Left lung (tissue), 10 donors: Measurements from ENCODE around the gene ADAM10. TPM values are rescaled to one million over a fixed set of nuclear protein-coding genes. Genes with fewer than 3 reads are reported as not detected.

Source experiments
- ATAC-seq: fragments of 200-7000 bp; cut with Tn5 transposase; one replicate; pipeline ENCODE4 v1.9.1; 2020; ENCODE audit warnings: moderate library complexity
- DNase-seq, 4 donors: peaks; one replicate each; pipeline ENCODE4 v3.0.0-alpha.2; 2013 to 2020
- H3K27ac ChIP-seq, 2 donors: fragments of 200-600 bp; sonication (generic) in 1 of 2; one replicate each; pipeline versions ENCODE4 v1.5.0 to v1.8.0; 2020 to 2021
- H3K27me3 ChIP-seq, 2 donors: fragments of 200-600 bp; sonication (generic) in 1 of 2; one replicate each; pipeline versions ENCODE4 v1.5.0 to v1.8.0; 2020 to 2021
- H3K36me3 ChIP-seq, 2 donors: fragments of 200-600 bp; sonication (generic) in 1 of 2; one replicate each; pipeline versions ENCODE4 v1.5.0 to v1.8.0; 2020 to 2021
- H3K4me1 ChIP-seq, 2 donors: fragments of 200-600 bp; one replicate each; pipeline ENCODE4 v1.8.0; 2021
- H3K4me3 ChIP-seq, 2 donors: fragments of 200-600 bp; sonication (generic) in 1 of 2; one replicate each; pipeline versions ENCODE4 v1.5.0 to v1.8.0; 2020 to 2021; ENCODE audit warnings: mild to moderate bottlenecking in 1 of 2
- H3K9me3 ChIP-seq, 2 donors: fragments of 200-600 bp; sonication (generic) in 1 of 2; one replicate each; pipeline versions ENCODE4 v1.5.0 to v1.8.0; 2020 to 2021
- intact Hi-C, 2 donors: fragments of 100-400 bp; cut with DNase I; formaldehyde crosslinking; loops; one replicate each; pipeline versions ENCODE4 v1.11.2 to v1.14.2; 2022
- polyA plus RNA-seq, 6 donors: library from polyadenylated mRNA; unstranded; fragments of 120-200 nt; gene quantifications; one replicate each; pipeline ENCODE4 v1.2.1, GENCODE V29; 2013; ENCODE audit not compliant: insufficient read length in 6 of 6
- total RNA-seq, 2 donors: library from RNA; stranded (reverse); fragmentation: NEBNext Ultra II Directional; extraction: Animal tissue kit (Norgen Biotek cat#: 25700); gene quantifications; one replicate each; pipeline ENCODE4 v1.2.1, GENCODE V29; 2021
- TF ChIP-seq, protein P1 (sequence below), 2 donors: fragments of 200-600 bp; sonication (generic) in 1 of 2; IDR thresholded peaks; one replicate each; pipeline versions ENCODE4 v1.5.0 to v1.8.0; 2021; ENCODE audit warnings: antibody characterized with exemption in 2 of 2
- donor health status: DM: no; HTN: yes; CAD: no.
- donor health status: DM: no; HTN: no; CAD: no.

ADAM10 gene
- total and polyA plus RNA-seq, 8 donors = 130 to 167 (median 156) TPM

GRCh38 chr15:58736018-58736643, 13.4 kb downstream of the ADAM10 start:
- Histone ChIP-seq H3K36me3 (no peaks in the 10 kb centered on the region), H3K4me1 (peaks cover 13 to 91% of the 10 kb centered on the region in 2 donors), H3K9me3 (no peaks in the 10 kb centered on the region), H3K27me3 (no peaks in the 10 kb centered on the region), H3K27ac (no peak overlapping the region), H3K4me3 (no peak overlapping the region)
- TF ChIP-seq, protein P1, sequence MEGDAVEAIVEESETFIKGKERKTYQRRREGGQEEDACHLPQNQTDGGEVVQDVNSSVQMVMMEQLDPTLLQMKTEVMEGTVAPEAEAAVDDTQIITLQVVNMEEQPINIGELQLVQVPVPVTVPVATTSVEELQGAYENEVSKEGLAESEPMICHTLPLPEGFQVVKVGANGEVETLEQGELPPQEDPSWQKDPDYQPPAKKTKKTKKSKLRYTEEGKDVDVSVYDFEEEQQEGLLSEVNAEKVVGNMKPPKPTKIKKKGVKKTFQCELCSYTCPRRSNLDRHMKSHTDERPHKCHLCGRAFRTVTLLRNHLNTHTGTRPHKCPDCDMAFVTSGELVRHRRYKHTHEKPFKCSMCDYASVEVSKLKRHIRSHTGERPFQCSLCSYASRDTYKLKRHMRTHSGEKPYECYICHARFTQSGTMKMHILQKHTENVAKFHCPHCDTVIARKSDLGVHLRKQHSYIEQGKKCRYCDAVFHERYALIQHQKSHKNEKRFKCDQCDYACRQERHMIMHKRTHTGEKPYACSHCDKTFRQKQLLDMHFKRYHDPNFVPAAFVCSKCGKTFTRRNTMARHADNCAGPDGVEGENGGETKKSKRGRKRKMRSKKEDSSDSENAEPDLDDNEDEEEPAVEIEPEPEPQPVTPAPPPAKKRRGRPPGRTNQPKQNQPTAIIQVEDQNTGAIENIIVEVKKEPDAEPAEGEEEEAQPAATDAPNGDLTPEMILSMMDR (IDR thresholded peaks at IDR 0.05) = no peak
- DNase-seq (no peak), ATAC-seq (no peak)
- intact Hi-C loops = no loop called here

DNA sequence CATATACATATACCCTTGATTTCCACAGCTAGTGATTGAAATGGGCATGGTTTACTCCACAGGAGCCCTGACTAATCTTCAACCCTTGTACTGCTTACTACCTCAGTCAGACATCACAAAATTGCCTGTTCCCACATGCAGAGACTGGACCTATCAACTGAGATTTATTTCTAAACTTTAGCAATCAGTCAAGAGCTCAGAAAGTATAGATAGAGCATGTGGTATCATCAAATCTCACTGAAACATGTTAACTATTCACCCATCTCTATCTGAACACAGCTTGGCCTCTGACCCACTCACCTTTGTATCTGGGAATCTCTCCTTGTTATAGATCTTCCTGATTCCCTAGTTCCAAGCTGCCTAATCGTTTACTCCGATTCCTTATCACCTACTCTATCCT, 14.6 kb downstream of the ADAM10 start:
- H3K4me3 ChIP-seq = no peak overlapping the region
- intact Hi-C loops = no loop called here
- no peak overlapping the region for H3K27ac ChIP-seq
- peaks cover 13 to 87% of the 10 kb centered on the region in 2 donors for H3K4me1 ChIP-seq
- no peaks in the 10 kb centered on the region for H3K36me3 ChIP-seq
- no peaks in the 10 kb centered on the region for H3K27me3 ChIP-seq
- H3K9me3 ChIP-seq = no peaks in the 10 kb centered on the region
- ATAC-seq (no peak), DNase-seq (no peak)
- TF ChIP-seq, protein P1 (IDR thresholded peaks at IDR 0.05) = no peak

DNA sequence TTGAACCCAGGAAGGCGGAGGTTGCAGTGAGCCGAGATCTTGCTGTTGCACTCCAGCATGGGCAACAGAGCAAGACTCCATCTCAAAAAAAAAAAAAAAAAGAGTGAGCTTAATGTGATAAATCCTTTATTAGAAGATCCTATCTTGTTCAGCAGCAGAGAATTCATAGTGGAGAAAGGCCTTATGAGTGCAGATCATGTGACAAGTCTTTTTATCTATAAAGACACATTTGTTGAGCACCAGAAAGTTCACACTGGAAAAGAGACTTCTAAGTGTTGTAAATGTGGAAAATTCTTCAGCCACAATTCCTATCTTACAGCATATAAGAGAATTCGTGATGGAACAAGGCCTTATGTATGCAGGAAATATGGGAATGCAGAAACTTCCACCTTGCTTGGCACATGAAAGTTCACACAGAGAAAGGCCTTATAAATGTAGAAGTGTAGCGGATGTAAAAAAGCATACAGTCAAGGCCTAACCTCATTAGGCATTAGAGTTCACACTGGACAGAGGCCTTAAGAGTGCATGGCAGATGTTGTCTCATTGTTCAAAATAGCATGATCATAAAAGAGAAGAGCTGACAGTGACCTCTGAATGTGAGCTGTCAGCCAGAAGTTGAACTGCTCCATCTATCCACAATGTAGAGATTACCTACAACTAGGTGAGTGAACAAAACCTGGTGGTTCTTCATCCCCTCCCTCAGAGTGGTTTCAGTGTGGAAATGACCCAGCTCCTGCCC, 16.7 kb downstream of the ADAM10 start:
- intact Hi-C loops = no loop called here
- no peak for ATAC-seq

GRCh38 chr15:58731756-58732535, 17.6 kb downstream of the ADAM10 start:
- DNase-seq (no peak), ATAC-seq (peak; percentile 86)
- H3K27ac ChIP-seq = peak overlapping the region; percentile 36 to 54
- no peak overlapping the region for H3K4me3 ChIP-seq
- intact Hi-C loops = no loop called here
- H3K4me1 ChIP-seq = peaks cover 0 to 67% of the 10 kb centered on the region in 2 donors
- H3K36me3 ChIP-seq = no peaks in the 10 kb centered on the region
- no peaks in the 10 kb centered on the region for H3K27me3 ChIP-seq
- H3K9me3 ChIP-seq = no peaks in the 10 kb centered on the region
- TF ChIP-seq, protein P1 (IDR thresholded peaks at IDR 0.05) = no peak

More for the DNA sequence above, 16.7 kb downstream of the ADAM10 start:
- H3K27me3 ChIP-seq = no peaks in the 10 kb centered on the region
- TF ChIP-seq, protein P1 (IDR thresholded peaks at IDR 0.05) = no peak
- H3K27ac ChIP-seq = peak overlapping the region in 1 of 2 donors; percentile 54
- no peaks in the 10 kb centered on the region for H3K36me3 ChIP-seq
- H3K4me3 ChIP-seq = no peak overlapping the region
- H3K4me1 ChIP-seq = peaks cover 2 to 69% of the 10 kb centered on the region in 2 donors
- DNase-seq = no peak
- H3K9me3 ChIP-seq = no peaks in the 10 kb centered on the region

- Histone ChIP-seq H3K4me1 (peaks cover 13 to 55% of the 10 kb centered on the region in 2 donors), H3K27me3 (no peaks in the 10 kb centered on the region), H3K9me3 (no peaks in the 10 kb centered on the region), H3K27ac (no peak overlapping the region), H3K36me3 (no peaks in the 10 kb centered on the region), H3K4me3 (no peak overlapping the region)
- TF ChIP-seq, protein P1 (IDR thresholded peaks at IDR 0.05) = no peak
- DNase-seq (no peak), ATAC-seq (no peak)
- intact Hi-C loops = no loop called here
Measured at GRCh38 chr15:58726867-58727266, 22.6 kb downstream of the ADAM10 start.
